ENCODE measurements around the gene NOC4L.

Gene NOC4L

GRCh38 chr12:132176385-132176919 lies 32.2 kb downstream of the NOC4L start:
- no peak overlapping the region for H3K27ac ChIP-seq
- no peak overlapping the region for H3K4me3 ChIP-seq

GRCh38 chr12:132176920-132177551 lies 32.8 kb downstream of the NOC4L start:
- Histone ChIP-seq H3K27ac (no peak overlapping the region), H3K4me3 (no peak overlapping the region)

GRCh38 chr12:132178316-132178715 lies 34.1 kb downstream of the NOC4L start:
- Histone ChIP-seq H3K4me3 (no peak overlapping the region), H3K27ac (peak overlapping the region in 1 of 21 experiments; percentile 19)

GRCh38 chr12:132178801-132179401 lies 34.6 kb downstream of the NOC4L start:
- Histone ChIP-seq H3K4me3 (no peak overlapping the region), H3K27ac (peak overlapping the region in 1 of 21 experiments; percentile 19)

- no peak overlapping the region for H3K4me3 ChIP-seq
Measured at GRCh38 chr12:132179431-132180362, 35.4 kb downstream of the NOC4L start.

GRCh38 chr12:132180648-132181546 lies 36.6 kb downstream of the NOC4L start:
- Histone ChIP-seq H3K4me3 (no peak overlapping the region), H3K27ac (no peak overlapping the region)

More at GRCh38 chr12:132179431-132180362, 35.4 kb downstream of the NOC4L start:
- no peak overlapping the region for H3K27ac ChIP-seq

- no peak overlapping the region for H3K4me3 ChIP-seq
Measured at GRCh38 chr12:132181570-132182200, 37.4 kb downstream of the NOC4L start.

GRCh38 chr12:132182206-132182710 lies 38.0 kb downstream of the NOC4L start:
- Histone ChIP-seq H3K4me3 (no peak overlapping the region), H3K27ac (no peak overlapping the region)

More at GRCh38 chr12:132181570-132182200, 37.4 kb downstream of the NOC4L start:
- H3K27ac ChIP-seq: no peak overlapping the region

GRCh38 chr12:132182711-132183365 lies 38.6 kb downstream of the NOC4L start:
- H3K4me3 ChIP-seq: no peak overlapping the region
- no peak overlapping the region for H3K27ac ChIP-seq

GRCh38 chr12:132185705-132186104 lies 41.4 kb downstream of the NOC4L start:
- Histone ChIP-seq H3K4me3 (peak overlapping the region in 2 of 7 experiments; percentile 5 to 9), H3K27ac (peak overlapping the region in 5 of 21 experiments; percentile 1 to 67 (median 46))

GRCh38 chr12:132186208-132186856 lies 42.1 kb downstream of the NOC4L start:
- peak overlapping the region in 2 of 7 experiments; percentile 5 to 9 for H3K4me3 ChIP-seq
- peak overlapping the region in 6 of 21 experiments; percentile 1 to 67 (median 46) for H3K27ac ChIP-seq

- H3K27ac ChIP-seq: peak overlapping the region in 1 of 21 experiments; percentile 67
- H3K4me3 ChIP-seq: no peak overlapping the region
Measured at GRCh38 chr12:132186857-132187620, 42.8 kb downstream of the NOC4L start.

GRCh38 chr12:132187646-132188450 lies 43.6 kb downstream of the NOC4L start:
- Histone ChIP-seq H3K4me3 (no peak overlapping the region), H3K27ac (no peak overlapping the region)

- H3K4me3 ChIP-seq: peak overlapping the region in 2 of 7 experiments; percentile 52 to 56
- H3K27ac ChIP-seq: no peak overlapping the region
Measured at GRCh38 chr12:132188451-132188901, 44.2 kb downstream of the NOC4L start.

GRCh38 chr12:132188916-132189325 lies 44.7 kb downstream of the NOC4L start:
- Histone ChIP-seq H3K4me3 (peak overlapping the region; percentile 35 to 56 (median 44)), H3K27ac (peak overlapping the region in 16 of 21 experiments; percentile 2 to 84 (median 54))

Measured in skin epidermis (tissue), 12 donors.